Measurements from ENCODE around the gene KDM5A. TPM values are rescaled to one million over a fixed set of nuclear protein-coding genes. Genes with fewer than 3 reads are reported as not detected.

KDM5A gene
- total and polyA plus RNA-seq, 2 experiments from 2014 or later, result 47.1 to 48.3 TPM

- no peak for TF ChIP-seq CTCF (conservative IDR thresholded peaks at IDR 0.05; ENCODE audit: low read depth in 2 of 2)
- TF ChIP-seq EZH2 (IDR thresholded peaks at IDR 0.05; ENCODE audit: low read depth, unreplicated experiment), result no peak
- no peak for TF ChIP-seq JUNB (IDR thresholded peaks at IDR 0.05; ENCODE audit: unreplicated experiment)
Observed at GRCh38 chr12:252636-253035, 136.5 kb downstream of the KDM5A start (continued).

- Histone ChIP-seq H3K4me2 (no peak overlapping the region), H3K4me3 (no peak overlapping the region), H3K36me3 (ENCODE audit: insufficient read depth) (no peaks in the 10 kb centered on the region), H3K79me2 (replicated peaks; ENCODE audit: insufficient read depth) (no peaks in the 10 kb centered on the region), H3F3A (replicated peaks; ENCODE audit: low read depth) (no peaks in the 10 kb centered on the region), H3K27me3 (ENCODE audit: insufficient read depth) (no peaks in the 10 kb centered on the region), H3K9me2 (ENCODE audit: insufficient read depth) (no peaks in the 10 kb centered on the region), H2AFZ (no peak overlapping the region), H3K4me1 (ENCODE audit: insufficient read depth) (no peaks in the 10 kb centered on the region), H4K20me1 (replicated peaks; ENCODE audit: insufficient read depth) (no peaks in the 10 kb centered on the region), H3K27ac (ENCODE audit: low read depth) (no peak overlapping the region)
- H3K4me3 Mint-ChIP-seq, result no peak overlapping the region
- no peaks in the 10 kb centered on the region for H3K4me1 Mint-ChIP-seq
- no peak for TF ChIP-seq CTCF (conservative IDR thresholded peaks at IDR 0.05; ENCODE audit: low read depth in 2 of 2)
- TF ChIP-seq EZH2phosphoT487 (IDR thresholded peaks at IDR 0.05; ENCODE audit: unreplicated experiment), result no peak
- TF ChIP-seq EZH2 (IDR thresholded peaks at IDR 0.05; ENCODE audit: low read depth, unreplicated experiment), result no peak
- no peak for TF ChIP-seq ZNF331 (CRISPR knock-in tag; IDR thresholded peaks at IDR 0.05; ENCODE audit: low read depth)
- TF ChIP-seq ZNF114 (CRISPR knock-in tag; IDR thresholded peaks at IDR 0.05), result no peak
- TF ChIP-seq NANOG (IDR thresholded peaks at IDR 0.05; ENCODE audit: borderline replicate concordance), result no peak
- no peak for TF ChIP-seq REST (IDR thresholded peaks at IDR 0.05; ENCODE audit: unreplicated experiment)
- no peak for TF ChIP-seq ZNF462 (CRISPR knock-in tag; IDR thresholded peaks at IDR 0.05)
- no peak for TF ChIP-seq POLR2AphosphoS5 (IDR thresholded peaks at IDR 0.05; ENCODE audit: low read depth)
- TF ChIP-seq JUNB (IDR thresholded peaks at IDR 0.05; ENCODE audit: unreplicated experiment), result no peak
- TF ChIP-seq STAT1 (IDR thresholded peaks at IDR 0.05; ENCODE audit: unreplicated experiment), result no peak
- TF ChIP-seq CREB1 (CRISPR knock-in tag; IDR thresholded peaks at IDR 0.05; ENCODE audit: low read depth), result no peak
- H3K9me3 Mint-ChIP-seq, result peaks cover 20% of the 10 kb centered on the region
- H3K27ac Mint-ChIP-seq, result no peak overlapping the region
- H3K36me3 Mint-ChIP-seq (ENCODE audit: low read depth), result peaks cover 4% of the 10 kb centered on the region; the same call in 2 of the 3 replicates
- H3K27me3 Mint-ChIP-seq (ENCODE audit: insufficient read depth, low read depth, poor library complexity), result peaks cover 6% of the 10 kb centered on the region
- ATAC-seq (no peak), DNase-seq (ENCODE audit: low spot score) (no peak)
Observed at GRCh38 chr12:247271-247670, 141.8 kb downstream of the KDM5A start.
